ENCODE data around the gene P2RY11. TPM values are rescaled to one million over a fixed set of nuclear protein-coding genes. Genes with fewer than 3 reads are reported as not detected.

Gene P2RY11
- total RNA-seq, 1 donor: 3.0 TPM

DNA sequence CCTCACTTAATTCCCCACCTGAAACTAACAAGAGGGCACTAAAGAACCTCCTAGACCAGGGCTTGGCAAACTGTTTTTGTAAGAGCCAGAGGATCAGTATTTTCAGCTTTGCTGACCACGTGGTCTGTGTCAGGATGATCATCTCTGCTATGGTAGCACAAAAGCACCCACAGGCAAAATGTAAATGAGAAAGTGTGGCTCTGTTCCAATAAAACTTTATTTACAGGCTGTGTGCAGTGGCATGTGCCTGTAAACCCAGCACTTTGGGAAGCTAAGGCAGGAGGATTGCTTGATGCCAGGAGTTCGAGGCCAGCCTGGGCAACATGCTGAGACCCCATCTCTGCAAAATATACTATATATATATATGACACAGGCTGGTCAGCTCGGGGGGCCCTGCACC is 52.0 kb downstream of the P2RY11 start:
- TF ChIP-seq, protein P1, sequence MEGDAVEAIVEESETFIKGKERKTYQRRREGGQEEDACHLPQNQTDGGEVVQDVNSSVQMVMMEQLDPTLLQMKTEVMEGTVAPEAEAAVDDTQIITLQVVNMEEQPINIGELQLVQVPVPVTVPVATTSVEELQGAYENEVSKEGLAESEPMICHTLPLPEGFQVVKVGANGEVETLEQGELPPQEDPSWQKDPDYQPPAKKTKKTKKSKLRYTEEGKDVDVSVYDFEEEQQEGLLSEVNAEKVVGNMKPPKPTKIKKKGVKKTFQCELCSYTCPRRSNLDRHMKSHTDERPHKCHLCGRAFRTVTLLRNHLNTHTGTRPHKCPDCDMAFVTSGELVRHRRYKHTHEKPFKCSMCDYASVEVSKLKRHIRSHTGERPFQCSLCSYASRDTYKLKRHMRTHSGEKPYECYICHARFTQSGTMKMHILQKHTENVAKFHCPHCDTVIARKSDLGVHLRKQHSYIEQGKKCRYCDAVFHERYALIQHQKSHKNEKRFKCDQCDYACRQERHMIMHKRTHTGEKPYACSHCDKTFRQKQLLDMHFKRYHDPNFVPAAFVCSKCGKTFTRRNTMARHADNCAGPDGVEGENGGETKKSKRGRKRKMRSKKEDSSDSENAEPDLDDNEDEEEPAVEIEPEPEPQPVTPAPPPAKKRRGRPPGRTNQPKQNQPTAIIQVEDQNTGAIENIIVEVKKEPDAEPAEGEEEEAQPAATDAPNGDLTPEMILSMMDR (IDR thresholded peaks at IDR 0.05; ENCODE audit: insufficient read depth, low read length): no peak
- DNase-seq (ENCODE audit: low read depth): no peak
- no peak overlapping the region for H3K4me3 ChIP-seq (ENCODE audit: low read depth, low read length)

Small RNA genes lying within 50 kb of the gene (small RNA-seq; reads per million reads assigned to genes)
- gene SNORD105 (28.9 reads per million, percentile 96 among the genes with 10 or more reads in this experiment), gene SNORD105B (353 reads per million, percentile 99 among the genes with 10 or more reads in this experiment)

Other genes starting within 250 kb of the P2RY11 start
- 0.82 and 16.0 TPM in 2 replicates for gene OLFM2, start 175.2 kb upstream of the P2RY11 start, total RNA-seq (ENCODE audit: low replicate concordance)
- 4.1 and 5.2 TPM in 2 replicates for gene COL5A3, start 101.2 kb upstream of the P2RY11 start, total RNA-seq (ENCODE audit: low replicate concordance)
- not detected in 2 replicates for gene RDH8, start 98.2 kb upstream of the P2RY11 start, total RNA-seq (ENCODE audit: low replicate concordance)
- gene SHFL, start 25.4 kb upstream of the P2RY11 start, total RNA-seq (ENCODE audit: low replicate concordance): 18.4 and 22.7 TPM in 2 replicates
- gene ANGPTL6, start 9.0 kb upstream of the P2RY11 start, total RNA-seq (ENCODE audit: low replicate concordance): 0.09 and 0.90 TPM in 2 replicates
- 7.8 and 21.8 TPM in 2 replicates for gene PPAN, start 5.3 kb upstream of the P2RY11 start, total RNA-seq (ENCODE audit: low replicate concordance)
- gene EIF3G, start 8.2 kb downstream of the P2RY11 start, total RNA-seq (ENCODE audit: low replicate concordance): 120 and 193 TPM in 2 replicates
- 72.9 and 116 TPM in 2 replicates for gene DNMT1, start 83.3 kb downstream of the P2RY11 start, total RNA-seq (ENCODE audit: low replicate concordance)
- gene S1PR2, start 119.6 kb downstream of the P2RY11 start, total RNA-seq (ENCODE audit: low replicate concordance): 9.7 and 44.6 TPM in 2 replicates
- gene MRPL4, start 140.5 kb downstream of the P2RY11 start, total RNA-seq (ENCODE audit: low replicate concordance): 23.1 and 33.9 TPM in 2 replicates
- gene ICAM1, start 159.4 kb downstream of the P2RY11 start, total RNA-seq (ENCODE audit: low replicate concordance): 6.5 and 45.7 TPM in 2 replicates
- gene ICAM4, start 175.3 kb downstream of the P2RY11 start, total RNA-seq (ENCODE audit: low replicate concordance): 0.27 and 0.98 TPM in 2 replicates
- gene ICAM5, start 178.3 kb downstream of the P2RY11 start, total RNA-seq (ENCODE audit: low replicate concordance): 1.2 and 4.4 TPM in 2 replicates
- gene ZGLP1, start 198.1 kb downstream of the P2RY11 start, total RNA-seq (ENCODE audit: low replicate concordance): 0.16 and 0.63 TPM in 2 replicates
- gene FDX2, start 204.3 kb downstream of the P2RY11 start, total RNA-seq (ENCODE audit: low replicate concordance): 15.1 and 97.6 TPM in 2 replicates
- 6.5 and 12.0 TPM in 2 replicates for gene RAVER1, start 221.8 kb downstream of the P2RY11 start, total RNA-seq (ENCODE audit: low replicate concordance)
- 1.3 and 8.5 TPM in 2 replicates for gene ICAM3, start 227.9 kb downstream of the P2RY11 start, total RNA-seq (ENCODE audit: low replicate concordance)

Data from fibroblast of the aortic adventitia (primary cell).